ENCODE results near the gene MIDN.
A peak's percentile ranks its signal among the peaks of the same experiment; 100 is the strongest.
"Not testable (repeated sequence)": the region's sequence is repeated elsewhere in the genome, so short reads cannot be mapped to it uniquely, and the experiment has no call there.

MIDN gene

DNA sequence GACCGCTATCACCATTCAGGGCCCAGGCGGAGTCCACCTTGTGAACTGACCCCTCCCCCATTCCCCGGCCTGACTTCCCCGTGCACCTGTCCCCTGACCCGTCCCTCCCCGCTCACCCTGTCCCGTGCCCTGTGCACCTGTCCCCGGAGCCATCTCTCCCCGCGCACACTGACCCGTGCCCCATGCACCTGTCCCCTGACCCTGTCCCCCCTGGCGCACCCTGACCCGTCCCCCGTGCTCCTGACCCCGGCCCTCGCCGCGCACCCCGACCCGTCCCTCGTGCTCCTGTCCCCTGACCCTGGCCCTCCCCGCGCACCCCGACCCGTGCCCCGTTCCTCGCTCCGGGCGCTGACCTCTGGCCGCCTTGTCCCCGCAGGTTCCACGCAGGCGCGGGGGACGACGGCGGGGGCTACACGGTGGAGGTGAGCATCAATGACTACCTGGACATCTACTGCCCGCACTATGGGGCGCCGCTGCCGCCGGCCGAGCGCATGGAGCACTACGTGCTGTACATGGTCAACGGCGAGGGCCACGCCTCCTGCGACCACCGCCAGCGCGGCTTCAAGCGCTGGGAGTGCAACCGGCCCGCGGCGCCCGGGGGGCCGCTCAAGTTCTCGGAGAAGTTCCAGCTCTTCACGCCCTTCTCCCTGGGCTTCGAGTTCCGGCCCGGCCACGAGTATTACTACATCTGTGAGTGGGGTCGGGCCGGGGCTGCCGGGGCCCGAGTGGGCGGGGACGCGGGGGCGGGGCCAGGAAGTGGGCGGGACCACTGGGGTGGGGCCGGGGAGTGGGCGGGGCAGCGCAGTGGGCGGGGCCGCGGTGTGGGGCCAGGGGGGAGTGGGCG lies 47.0 kb downstream of the MIDN start:
- DNase-seq, result peak in 2 of 5 donors; percentile 40 to 42

DNA sequence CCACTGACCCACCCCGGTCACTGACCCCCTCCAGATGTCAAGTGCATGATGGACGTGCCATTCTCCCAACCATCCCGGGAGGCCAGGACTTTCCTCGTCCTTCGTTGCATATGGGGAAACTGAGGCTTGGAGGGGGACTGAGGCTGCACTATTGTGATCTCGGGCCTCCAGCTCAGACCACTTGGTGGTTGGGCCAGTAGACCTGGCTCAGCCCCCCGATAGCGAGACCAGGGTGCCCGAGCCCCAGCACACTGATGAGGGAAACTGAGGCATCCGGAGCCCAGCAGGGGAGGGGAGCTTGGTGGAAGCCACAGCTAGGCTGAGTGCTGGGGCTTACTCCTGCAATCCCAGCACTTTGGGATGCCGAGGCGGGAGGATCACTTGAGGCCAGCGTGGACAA lies 47.7 kb downstream of the MIDN start:
- DNase-seq, result no peak

DNA sequence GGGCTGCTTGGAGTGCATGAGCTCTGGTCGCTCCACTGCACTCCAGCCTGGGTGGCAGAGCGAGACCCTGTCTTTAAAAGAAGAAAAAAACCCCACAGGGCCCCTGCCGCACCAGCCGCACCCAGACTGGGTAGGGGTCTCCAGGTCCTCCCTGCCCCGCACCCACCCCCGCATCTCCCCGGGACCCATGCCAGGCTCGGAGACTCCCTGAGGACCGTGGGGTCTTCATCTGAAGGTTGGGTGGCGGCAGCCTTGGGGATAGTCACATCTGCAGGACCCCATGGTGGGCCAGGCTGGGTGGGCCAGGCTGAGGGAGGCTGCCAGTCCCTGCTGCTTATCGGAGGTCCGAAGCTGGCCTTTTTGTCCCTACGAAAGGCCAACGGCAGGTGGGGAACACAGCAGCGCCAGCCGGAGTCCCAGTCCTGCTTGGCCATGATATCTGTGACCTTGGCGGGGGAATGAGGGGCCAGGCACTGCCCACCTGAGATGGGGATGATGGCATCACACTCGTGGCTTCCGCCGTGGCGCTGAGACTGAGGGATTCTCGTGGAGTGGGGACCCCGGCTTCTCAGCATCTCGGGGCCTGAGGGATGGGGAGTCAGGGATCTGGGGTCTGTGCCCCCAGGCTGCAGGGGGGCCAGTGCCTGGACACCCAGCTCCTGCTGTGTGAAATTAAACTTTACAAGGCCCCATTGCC lies 48.3 kb downstream of the MIDN start:
- DNase-seq, result no peak

- DNase-seq, result no peak
These were observed 49.9 kb downstream of the MIDN start for GRCh38 chr19:1298235-1298634.

GRCh38 chr19:1299801-1300200 lies 51.4 kb downstream of the MIDN start:
- DNase-seq, result no peak

- no peak for DNase-seq
These were observed 52.5 kb downstream of the MIDN start for GRCh38 chr19:1300744-1301490.

- no peak for DNase-seq
These were observed 54.3 kb downstream of the MIDN start for GRCh38 chr19:1302533-1303239.

DNA sequence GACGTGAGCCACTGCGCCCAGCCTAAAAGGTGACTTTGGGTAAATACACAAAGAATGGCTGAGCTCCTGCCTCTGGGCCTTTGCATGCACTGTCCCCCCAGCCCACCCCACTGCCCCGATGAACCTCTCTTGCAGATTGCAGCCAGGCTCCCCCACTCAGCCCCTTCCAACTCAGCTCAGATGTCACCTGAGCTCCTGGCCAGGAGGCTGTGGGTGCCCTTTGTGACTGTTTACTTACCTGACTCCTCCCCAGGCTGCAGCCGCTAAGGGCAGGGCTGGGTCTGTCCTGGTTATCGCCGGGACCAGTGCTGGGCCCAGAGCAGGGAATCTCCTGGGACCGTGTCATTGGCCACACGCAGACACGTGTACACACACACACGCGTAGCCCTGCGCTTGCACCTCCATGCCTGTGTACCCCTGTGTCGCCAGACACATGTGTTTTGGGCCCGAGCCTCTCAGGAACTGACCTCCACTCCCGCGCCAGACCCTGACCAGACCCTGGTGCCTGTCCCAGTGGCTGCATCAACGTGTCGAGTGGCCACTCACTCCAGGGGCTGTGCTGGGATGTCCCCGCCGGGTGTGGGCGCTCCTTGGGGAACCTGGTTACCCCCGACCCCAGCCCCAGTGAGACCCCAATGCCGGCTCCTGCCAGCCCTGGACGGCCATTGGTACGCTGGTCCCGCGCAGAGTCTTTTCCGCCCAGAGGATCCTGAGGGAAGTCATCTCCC lies 56.0 kb downstream of the MIDN start:
- no peak for DNase-seq

- not testable (repeated sequence) for DNase-seq
These were observed 57.0 kb downstream of the MIDN start for GRCh38 chr19:1305354-1305753.

DNA sequence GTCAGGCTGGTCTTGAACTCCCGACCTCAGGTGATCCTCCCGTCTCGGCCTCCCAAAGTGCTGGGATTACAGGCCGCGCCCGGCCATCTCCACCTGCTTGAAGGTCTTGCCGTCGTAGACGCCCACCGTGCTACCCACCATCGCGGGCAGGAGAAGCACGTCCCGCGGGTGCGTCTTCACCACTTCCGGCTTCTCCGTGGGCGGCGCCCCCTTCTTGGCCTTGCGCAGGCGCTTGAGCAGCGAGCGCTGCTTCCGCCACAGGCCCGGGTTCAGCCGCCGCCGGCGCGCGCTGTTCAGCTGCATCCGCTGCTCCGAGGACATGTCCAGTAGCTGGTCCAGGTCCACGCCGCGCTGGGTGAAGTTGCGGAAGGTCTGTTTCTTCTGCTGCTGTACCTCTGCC lies 58.9 kb downstream of the MIDN start:
- no peak for DNase-seq

GRCh38 chr19:1307755-1308303 lies 59.4 kb downstream of the MIDN start:
- no peak for DNase-seq

DNA sequence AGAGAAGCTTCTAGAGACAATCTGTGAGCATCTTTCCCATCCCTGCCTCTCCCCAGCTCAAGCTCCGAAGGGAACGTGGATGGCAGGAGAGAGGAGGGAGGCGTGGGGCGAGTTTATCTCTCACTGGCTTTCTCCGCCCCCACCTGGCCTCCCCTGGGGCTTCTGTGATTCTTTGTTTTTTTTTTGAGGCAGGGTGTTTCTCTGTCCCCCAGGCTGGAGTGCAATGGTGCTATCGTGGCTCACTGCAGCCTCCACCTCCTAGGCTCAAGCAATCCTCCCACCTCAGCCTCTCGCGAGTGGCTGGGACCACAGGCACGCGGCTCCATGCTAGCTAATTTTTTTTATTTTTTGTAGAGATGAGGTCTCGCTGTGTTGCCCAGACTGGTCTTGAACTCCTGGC lies 60.3 kb downstream of the MIDN start:
- DNase-seq, result no peak

All from T-helper 1 cell (primary cell).